Loucy (cell line): ENCODE measurements around the gene EPG5.

ENCODE experiments used
- CTCF ChIP-seq: fragments of 200-600 bp; sonication (generic); conservative IDR thresholded peaks from 2 replicates; pipeline ENCODE4 v1.5.1; 2014; ENCODE audit warnings: mild to moderate bottlenecking, antibody characterized with exemption, low read length
- EZH2phosphoT487 ChIP-seq: fragments of 200-600 bp; IDR thresholded peaks from 2 replicates; pipeline ENCODE4 v1.6.1; 2018; ENCODE audit warnings: antibody characterized with exemption, mild to moderate bottlenecking, moderate library complexity, borderline replicate concordance

- TF ChIP-seq CTCF (no peak), EZH2phosphoT487 (no peak)
Measured at GRCh38 chr18:45851161-45851925, 115.8 kb downstream of the EPG5 start.
